ENCODE results near the gene TBX1. TPM values are rescaled to one million over a fixed set of nuclear protein-coding genes. Genes with fewer than 3 reads are reported as not detected.

TBX1 gene
- total RNA-seq, 1 donor from 2014 or later = 0.56 TPM

DNA sequence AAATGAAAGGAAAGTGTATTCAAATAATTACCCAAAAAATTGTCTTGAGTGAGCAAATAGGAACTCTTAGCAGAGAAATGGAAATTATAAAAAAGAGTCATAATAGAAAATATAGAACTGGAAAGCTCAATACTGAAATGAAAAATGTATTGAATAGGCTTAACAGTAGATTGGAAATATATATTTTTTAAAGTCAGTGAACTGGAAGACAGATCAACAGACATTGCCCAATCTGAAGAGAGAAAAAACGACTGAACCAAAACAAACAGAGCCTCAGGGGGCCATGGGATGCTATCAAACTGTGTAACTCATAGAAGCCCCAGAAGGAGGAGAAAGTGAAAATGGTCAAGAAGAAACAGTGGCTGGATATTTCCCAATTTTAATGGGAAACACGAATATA, 32.6 kb downstream of the TBX1 start:
- H3K4me3 Mint-ChIP-seq (ENCODE audit: unreplicated experiment) = no peak overlapping the region
- no peaks in the 10 kb centered on the region for H3K4me1 Mint-ChIP-seq (ENCODE audit: unreplicated experiment)
- TF ChIP-seq, protein P1, sequence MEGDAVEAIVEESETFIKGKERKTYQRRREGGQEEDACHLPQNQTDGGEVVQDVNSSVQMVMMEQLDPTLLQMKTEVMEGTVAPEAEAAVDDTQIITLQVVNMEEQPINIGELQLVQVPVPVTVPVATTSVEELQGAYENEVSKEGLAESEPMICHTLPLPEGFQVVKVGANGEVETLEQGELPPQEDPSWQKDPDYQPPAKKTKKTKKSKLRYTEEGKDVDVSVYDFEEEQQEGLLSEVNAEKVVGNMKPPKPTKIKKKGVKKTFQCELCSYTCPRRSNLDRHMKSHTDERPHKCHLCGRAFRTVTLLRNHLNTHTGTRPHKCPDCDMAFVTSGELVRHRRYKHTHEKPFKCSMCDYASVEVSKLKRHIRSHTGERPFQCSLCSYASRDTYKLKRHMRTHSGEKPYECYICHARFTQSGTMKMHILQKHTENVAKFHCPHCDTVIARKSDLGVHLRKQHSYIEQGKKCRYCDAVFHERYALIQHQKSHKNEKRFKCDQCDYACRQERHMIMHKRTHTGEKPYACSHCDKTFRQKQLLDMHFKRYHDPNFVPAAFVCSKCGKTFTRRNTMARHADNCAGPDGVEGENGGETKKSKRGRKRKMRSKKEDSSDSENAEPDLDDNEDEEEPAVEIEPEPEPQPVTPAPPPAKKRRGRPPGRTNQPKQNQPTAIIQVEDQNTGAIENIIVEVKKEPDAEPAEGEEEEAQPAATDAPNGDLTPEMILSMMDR (IDR thresholded peaks at IDR 0.05; ENCODE audit: unreplicated experiment) = no peak
- no peaks in the 10 kb centered on the region for H3K36me3 Mint-ChIP-seq (ENCODE audit: low read depth, unreplicated experiment)
- H3K9me3 Mint-ChIP-seq (ENCODE audit: unreplicated experiment) = no peaks in the 10 kb centered on the region
- H3K27me3 Mint-ChIP-seq (ENCODE audit: unreplicated experiment) = peaks cover 2% of the 10 kb centered on the region
- no peak for DNase-seq (ENCODE audit: low spot score)
- no peak overlapping the region for H3K27ac Mint-ChIP-seq (ENCODE audit: unreplicated experiment)

DNA sequence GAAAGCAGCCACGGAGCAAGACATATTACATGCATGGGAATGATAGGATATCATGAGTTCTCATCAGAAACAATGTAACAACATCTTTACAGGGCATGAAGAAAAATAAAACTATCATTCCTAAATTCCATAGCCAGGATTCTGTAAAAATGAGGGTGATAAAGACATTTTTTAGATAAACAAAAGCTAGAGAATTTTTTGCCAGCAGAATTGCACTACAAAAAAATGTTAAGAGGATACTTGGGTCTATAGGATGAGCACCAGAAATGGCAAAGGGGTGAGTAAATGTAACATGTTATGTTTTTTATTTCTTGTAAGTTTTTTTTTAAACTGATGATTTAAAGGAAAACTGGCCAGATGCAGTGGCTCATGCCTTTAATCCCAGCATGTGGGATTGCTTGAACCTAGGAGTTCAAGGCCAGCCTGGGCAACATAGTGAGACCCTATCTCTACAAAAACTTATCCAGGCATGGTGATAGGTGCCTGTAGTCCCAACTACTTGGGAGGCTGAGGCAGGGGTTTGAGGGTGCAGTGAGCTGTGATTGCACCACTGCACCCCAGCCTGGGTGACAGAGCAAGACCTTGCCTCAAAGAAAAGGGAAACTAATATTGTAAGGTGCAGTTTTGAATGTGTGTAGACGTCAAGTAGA, 33.2 kb downstream of the TBX1 start:
- DNase-seq (ENCODE audit: low spot score) = no peak
- Mint-ChIP-seq H3K9me3 (ENCODE audit: unreplicated experiment) (no peaks in the 10 kb centered on the region), H3K27ac (ENCODE audit: unreplicated experiment) (no peak overlapping the region), H3K27me3 (ENCODE audit: unreplicated experiment) (peaks cover 2% of the 10 kb centered on the region), H3K36me3 (ENCODE audit: low read depth, unreplicated experiment) (no peaks in the 10 kb centered on the region), H3K4me3 (ENCODE audit: unreplicated experiment) (no peak overlapping the region), H3K4me1 (ENCODE audit: unreplicated experiment) (no peaks in the 10 kb centered on the region)
- TF ChIP-seq, protein P1 (IDR thresholded peaks at IDR 0.05; ENCODE audit: unreplicated experiment) = no peak

DNA sequence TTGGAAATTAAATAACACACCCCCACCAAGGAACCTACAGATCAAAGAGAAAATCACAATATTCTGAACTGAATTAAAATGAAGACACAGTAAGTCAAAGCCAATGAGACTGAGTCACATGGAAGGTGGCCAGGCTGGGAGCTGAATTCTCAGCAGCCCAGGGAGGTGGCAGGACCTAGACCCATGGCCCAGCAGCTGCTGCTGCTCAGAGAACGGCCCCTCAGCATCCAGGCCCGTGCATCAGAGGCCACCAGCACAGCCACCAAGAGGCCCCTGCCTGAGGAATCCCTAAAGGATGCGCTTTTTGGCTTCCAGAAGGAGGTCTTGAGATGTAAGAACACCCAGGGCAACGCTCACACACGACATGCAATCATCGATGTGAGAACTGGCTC, 35.0 kb downstream of the TBX1 start:
- no peak for DNase-seq (ENCODE audit: low spot score)
- no peak overlapping the region for H3K27ac Mint-ChIP-seq (ENCODE audit: unreplicated experiment)
- H3K27me3 Mint-ChIP-seq (ENCODE audit: unreplicated experiment) = peaks cover 4% of the 10 kb centered on the region
- no peak overlapping the region for H3K4me3 Mint-ChIP-seq (ENCODE audit: unreplicated experiment)
- H3K9me3 Mint-ChIP-seq (ENCODE audit: unreplicated experiment) = no peaks in the 10 kb centered on the region
- TF ChIP-seq, protein P1 (IDR thresholded peaks at IDR 0.05; ENCODE audit: unreplicated experiment) = no peak
- H3K36me3 Mint-ChIP-seq (ENCODE audit: low read depth, unreplicated experiment) = peaks cover 4% of the 10 kb centered on the region
- no peaks in the 10 kb centered on the region for H3K4me1 Mint-ChIP-seq (ENCODE audit: unreplicated experiment)

DNA sequence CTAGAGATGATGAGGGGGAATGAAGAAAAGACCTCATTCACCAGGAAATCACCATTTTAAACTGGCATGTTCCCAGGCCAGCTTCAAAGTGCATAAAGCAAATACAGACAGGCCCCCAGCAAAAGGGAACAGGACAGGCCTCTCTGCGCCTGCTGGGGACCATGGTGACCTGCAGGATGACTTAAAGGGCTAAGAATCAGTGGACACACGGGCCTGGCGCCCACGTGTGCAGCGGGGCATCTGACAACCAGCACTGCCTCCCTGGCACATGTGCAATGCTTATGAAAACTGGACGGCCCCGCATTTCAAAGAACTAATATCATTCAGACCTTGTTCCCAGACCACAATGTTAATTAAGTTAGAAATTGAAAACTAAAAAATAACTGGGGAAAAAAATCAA, 35.6 kb downstream of the TBX1 start:
- Mint-ChIP-seq H3K9me3 (ENCODE audit: unreplicated experiment) (no peaks in the 10 kb centered on the region), H3K27ac (ENCODE audit: unreplicated experiment) (no peak overlapping the region), H3K4me3 (ENCODE audit: unreplicated experiment) (no peak overlapping the region), H3K4me1 (ENCODE audit: unreplicated experiment) (no peaks in the 10 kb centered on the region), H3K27me3 (ENCODE audit: unreplicated experiment) (peaks cover 4% of the 10 kb centered on the region), H3K36me3 (ENCODE audit: low read depth, unreplicated experiment) (peaks cover 4% of the 10 kb centered on the region)
- TF ChIP-seq, protein P1 (IDR thresholded peaks at IDR 0.05; ENCODE audit: unreplicated experiment) = no peak
- no peak for DNase-seq (ENCODE audit: low spot score)

DNA sequence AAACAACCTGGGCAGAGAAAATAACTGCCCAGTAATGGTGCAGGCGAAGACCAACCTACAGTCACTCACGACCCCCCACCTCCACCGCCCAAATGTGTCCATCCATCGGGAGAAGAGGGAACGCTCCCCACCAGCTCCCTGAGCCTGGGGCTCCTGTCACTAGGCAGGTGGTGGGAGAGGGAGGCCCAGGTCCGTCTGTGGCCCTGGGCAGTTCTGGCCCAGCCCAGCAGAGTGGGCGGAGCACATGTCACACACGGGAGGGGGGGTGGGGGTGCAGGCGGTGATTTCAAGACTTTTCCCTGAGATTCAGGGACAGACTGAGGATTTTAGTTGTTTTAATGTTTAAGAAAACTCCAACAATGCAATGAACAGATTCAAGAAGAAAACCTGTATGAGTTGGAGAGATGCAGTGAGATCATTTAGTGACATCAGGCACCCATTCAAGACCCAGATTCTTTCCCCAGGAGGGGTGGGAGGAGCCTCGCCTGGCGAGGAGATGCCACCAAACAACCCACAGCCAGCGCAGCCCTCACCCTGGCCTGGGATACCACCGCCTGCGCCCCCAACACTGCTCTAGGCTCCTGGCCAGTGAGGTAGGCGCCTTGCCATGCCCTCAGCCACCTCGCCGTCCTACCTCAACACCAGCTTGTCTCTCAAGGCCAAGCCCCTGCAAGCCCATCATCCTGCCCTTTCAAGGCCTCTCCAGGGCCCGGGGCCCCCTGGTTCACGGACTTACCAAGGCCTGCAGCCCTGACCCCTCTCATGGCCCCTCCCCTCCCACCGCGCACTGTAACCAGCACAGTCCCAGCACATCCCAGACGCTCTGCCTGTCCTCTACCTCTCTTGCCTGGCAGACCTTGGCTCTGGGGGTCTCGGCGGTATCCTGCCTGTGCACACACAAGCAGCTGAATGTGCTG, 36.8 kb downstream of the TBX1 start:
- H3K4me1 Mint-ChIP-seq (ENCODE audit: unreplicated experiment) = no peaks in the 10 kb centered on the region
- no peak for DNase-seq (ENCODE audit: low spot score)

More for the DNA sequence above, 36.8 kb downstream of the TBX1 start:
- TF ChIP-seq, protein P1 (IDR thresholded peaks at IDR 0.05; ENCODE audit: unreplicated experiment) = no peak
- Mint-ChIP-seq H3K27ac (ENCODE audit: unreplicated experiment) (no peak overlapping the region), H3K9me3 (ENCODE audit: unreplicated experiment) (no peaks in the 10 kb centered on the region), H3K4me3 (ENCODE audit: unreplicated experiment) (no peak overlapping the region), H3K27me3 (ENCODE audit: unreplicated experiment) (peaks cover 3% of the 10 kb centered on the region), H3K36me3 (ENCODE audit: low read depth, unreplicated experiment) (peaks cover 4% of the 10 kb centered on the region)

All from endothelial cell (in vitro differentiated cells).